ENCODE measurements around the gene HIBADH.

Gene HIBADH

DNA sequence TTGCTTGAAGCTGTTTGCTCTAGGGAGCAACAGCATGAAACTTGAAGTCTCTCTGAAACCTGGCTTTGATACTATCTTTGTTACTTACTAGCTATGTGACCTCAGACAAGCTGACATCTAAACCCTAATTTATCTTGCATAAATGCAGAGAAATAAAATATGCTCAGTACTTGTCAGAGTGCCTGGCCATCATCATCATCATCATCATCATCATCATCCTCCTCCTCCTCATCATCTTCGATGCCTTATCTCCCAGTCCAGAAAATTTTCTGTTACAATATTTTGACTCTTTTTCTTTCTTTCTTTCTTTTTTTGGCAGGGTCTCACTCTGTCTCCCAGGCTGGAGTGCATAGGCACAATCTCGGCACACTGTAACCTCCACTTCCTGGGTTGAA, 42.5 kb upstream of the HIBADH start (continued):
- TF ChIP-seq TCF4 (CRISPR knock-in tag; IDR thresholded peaks at IDR 0.05; ENCODE audit: borderline replicate concordance) (no peak), SNAI2 (CRISPR knock-in tag; IDR thresholded peaks at IDR 0.05) (no peak), ZNF70 (CRISPR knock-in tag; IDR thresholded peaks at IDR 0.05) (no peak), PPARA (CRISPR knock-in tag; IDR thresholded peaks at IDR 0.05; ENCODE audit: borderline replicate concordance) (no peak), ZNF565 (CRISPR knock-in tag; conservative IDR thresholded peaks at IDR 0.05; ENCODE audit: low read depth) (no peak), CREB5 (CRISPR knock-in tag; IDR thresholded peaks at IDR 0.05; ENCODE audit: low read depth) (no peak)

DNA sequence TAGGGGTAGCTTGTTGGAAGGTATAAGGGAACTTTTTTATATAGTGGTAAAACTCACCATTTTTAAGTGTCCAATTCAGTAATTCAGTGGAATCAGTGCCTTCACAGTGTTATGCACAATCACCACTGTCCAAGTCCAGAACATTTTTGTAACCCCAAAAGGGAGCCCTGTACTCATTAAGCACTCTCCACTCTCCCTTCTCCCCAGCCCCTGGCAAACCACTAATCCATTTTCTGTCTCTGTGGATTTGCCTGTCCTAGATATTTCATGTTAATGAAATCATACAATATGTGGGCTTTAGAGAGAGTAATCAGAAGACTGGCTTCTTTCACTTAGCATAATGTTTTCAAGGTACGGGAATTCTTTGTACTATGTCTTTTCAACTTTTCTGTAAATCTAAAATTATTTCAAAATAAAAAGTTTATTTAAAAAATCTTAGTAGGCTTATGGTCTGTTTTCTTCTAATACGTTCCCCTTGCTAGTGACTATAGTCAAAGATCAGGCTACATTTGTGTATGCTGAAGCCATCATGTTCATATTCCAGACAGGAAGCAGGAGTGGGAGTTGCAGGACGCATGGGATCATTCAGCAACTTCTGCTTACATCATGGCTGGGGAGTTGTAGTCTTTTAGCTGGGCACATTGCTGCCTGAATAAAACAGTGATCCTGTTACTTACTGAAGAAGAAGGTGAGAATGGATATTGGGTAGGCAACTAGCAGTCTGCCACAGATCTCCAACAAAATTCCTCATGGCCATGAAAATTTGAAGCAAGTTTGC, 41.9 kb upstream of the HIBADH start:
- ATAC-seq, result no peak
- TF ChIP-seq ZFP30 (CRISPR knock-in tag; IDR thresholded peaks at IDR 0.05), result no peak
- TF ChIP-seq, protein P1, sequence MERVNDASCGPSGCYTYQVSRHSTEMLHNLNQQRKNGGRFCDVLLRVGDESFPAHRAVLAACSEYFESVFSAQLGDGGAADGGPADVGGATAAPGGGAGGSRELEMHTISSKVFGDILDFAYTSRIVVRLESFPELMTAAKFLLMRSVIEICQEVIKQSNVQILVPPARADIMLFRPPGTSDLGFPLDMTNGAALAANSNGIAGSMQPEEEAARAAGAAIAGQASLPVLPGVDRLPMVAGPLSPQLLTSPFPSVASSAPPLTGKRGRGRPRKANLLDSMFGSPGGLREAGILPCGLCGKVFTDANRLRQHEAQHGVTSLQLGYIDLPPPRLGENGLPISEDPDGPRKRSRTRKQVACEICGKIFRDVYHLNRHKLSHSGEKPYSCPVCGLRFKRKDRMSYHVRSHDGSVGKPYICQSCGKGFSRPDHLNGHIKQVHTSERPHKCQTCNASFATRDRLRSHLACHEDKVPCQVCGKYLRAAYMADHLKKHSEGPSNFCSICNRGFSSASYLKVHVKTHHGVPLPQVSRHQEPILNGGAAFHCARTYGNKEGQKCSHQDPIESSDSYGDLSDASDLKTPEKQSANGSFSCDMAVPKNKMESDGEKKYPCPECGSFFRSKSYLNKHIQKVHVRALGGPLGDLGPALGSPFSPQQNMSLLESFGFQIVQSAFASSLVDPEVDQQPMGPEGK (CRISPR knock-in tag; IDR thresholded peaks at IDR 0.05; ENCODE audit: borderline replicate concordance), result no peak
- TF ChIP-seq GLIS3 (CRISPR knock-in tag; IDR thresholded peaks at IDR 0.05), result no peak
- no peak for TF ChIP-seq CREB5 (CRISPR knock-in tag; IDR thresholded peaks at IDR 0.05; ENCODE audit: low read depth)
- TF ChIP-seq ZC3H10 (CRISPR knock-in tag; IDR thresholded peaks at IDR 0.05), result no peak
- no peak for TF ChIP-seq ZNF70 (CRISPR knock-in tag; IDR thresholded peaks at IDR 0.05)
- no peak for TF ChIP-seq PPARA (CRISPR knock-in tag; IDR thresholded peaks at IDR 0.05; ENCODE audit: borderline replicate concordance)
- no peak for TF ChIP-seq ESRRG (CRISPR knock-in tag; IDR thresholded peaks at IDR 0.05)
- TF ChIP-seq, protein P2, sequence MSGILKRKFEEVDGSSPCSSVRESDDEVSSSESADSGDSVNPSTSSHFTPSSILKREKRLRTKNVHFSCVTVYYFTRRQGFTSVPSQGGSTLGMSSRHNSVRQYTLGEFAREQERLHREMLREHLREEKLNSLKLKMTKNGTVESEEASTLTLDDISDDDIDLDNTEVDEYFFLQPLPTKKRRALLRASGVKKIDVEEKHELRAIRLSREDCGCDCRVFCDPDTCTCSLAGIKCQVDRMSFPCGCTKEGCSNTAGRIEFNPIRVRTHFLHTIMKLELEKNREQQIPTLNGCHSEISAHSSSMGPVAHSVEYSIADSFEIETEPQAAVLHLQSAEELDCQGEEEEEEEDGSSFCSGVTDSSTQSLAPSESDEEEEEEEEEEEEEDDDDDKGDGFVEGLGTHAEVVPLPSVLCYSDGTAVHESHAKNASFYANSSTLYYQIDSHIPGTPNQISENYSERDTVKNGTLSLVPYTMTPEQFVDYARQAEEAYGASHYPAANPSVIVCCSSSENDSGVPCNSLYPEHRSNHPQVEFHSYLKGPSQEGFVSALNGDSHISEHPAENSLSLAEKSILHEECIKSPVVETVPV (CRISPR knock-in tag; IDR thresholded peaks at IDR 0.05), result no peak
- TF ChIP-seq ISL1 (CRISPR knock-in tag; IDR thresholded peaks at IDR 0.05), result no peak
- no peak for TF ChIP-seq ZFP3 (CRISPR knock-in tag; IDR thresholded peaks at IDR 0.05)
- no peak for TF ChIP-seq OSR1 (CRISPR knock-in tag; IDR thresholded peaks at IDR 0.05)
- TF ChIP-seq RARB (CRISPR knock-in tag; IDR thresholded peaks at IDR 0.05), result no peak
- TF ChIP-seq TCF4 (CRISPR knock-in tag; IDR thresholded peaks at IDR 0.05; ENCODE audit: borderline replicate concordance), result no peak
- TF ChIP-seq SNAI2 (CRISPR knock-in tag; IDR thresholded peaks at IDR 0.05), result no peak
- TF ChIP-seq ZNF565 (CRISPR knock-in tag; conservative IDR thresholded peaks at IDR 0.05; ENCODE audit: low read depth), result no peak
- TF ChIP-seq POU6F1 (CRISPR knock-in tag; IDR thresholded peaks at IDR 0.05; ENCODE audit: borderline replicate concordance, low read depth), result no peak
- no peak for TF ChIP-seq BACH2 (CRISPR knock-in tag; IDR thresholded peaks at IDR 0.05; ENCODE audit: borderline replicate concordance)
- no peak for TF ChIP-seq TOX (CRISPR knock-in tag; IDR thresholded peaks at IDR 0.05; ENCODE audit: borderline replicate concordance)

DNA sequence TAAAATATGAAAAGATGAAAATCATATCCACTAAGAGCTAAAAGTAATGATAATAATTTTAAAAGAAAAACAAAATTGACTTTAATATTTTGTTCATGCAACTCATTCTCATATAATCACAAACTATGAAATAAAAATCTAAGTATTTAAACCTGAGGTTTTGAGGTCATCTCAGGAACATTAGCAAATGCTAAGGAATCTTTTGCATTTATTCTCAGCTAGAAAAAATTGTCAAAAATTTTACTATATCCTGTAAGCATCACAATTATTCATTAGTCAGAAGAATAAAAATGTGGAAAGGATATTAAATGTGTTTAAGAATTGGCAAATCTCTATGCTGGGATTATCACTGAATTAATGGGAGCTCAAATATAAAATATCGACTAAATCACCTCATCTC, 40.5 kb upstream of the HIBADH start:
- no peak for ATAC-seq
- TF ChIP-seq GLIS3 (CRISPR knock-in tag; IDR thresholded peaks at IDR 0.05) (no peak), ZC3H10 (CRISPR knock-in tag; IDR thresholded peaks at IDR 0.05) (no peak), ZNF70 (CRISPR knock-in tag; IDR thresholded peaks at IDR 0.05) (no peak), RARB (CRISPR knock-in tag; IDR thresholded peaks at IDR 0.05) (no peak), CSDC2 (CRISPR knock-in tag; IDR thresholded peaks at IDR 0.05) (no peak), TOX (CRISPR knock-in tag; IDR thresholded peaks at IDR 0.05; ENCODE audit: borderline replicate concordance) (no peak), SNAI2 (CRISPR knock-in tag; IDR thresholded peaks at IDR 0.05) (no peak), TCF4 (CRISPR knock-in tag; IDR thresholded peaks at IDR 0.05; ENCODE audit: borderline replicate concordance) (no peak), POU6F1 (CRISPR knock-in tag; IDR thresholded peaks at IDR 0.05; ENCODE audit: borderline replicate concordance, low read depth) (no peak), ISL1 (CRISPR knock-in tag; IDR thresholded peaks at IDR 0.05) (no peak), ZNF8 (CRISPR knock-in tag; IDR thresholded peaks at IDR 0.05) (no peak), ARNTL (CRISPR knock-in tag; IDR thresholded peaks at IDR 0.05; ENCODE audit: borderline replicate concordance, low read depth) (no peak)
- TF ChIP-seq, protein P1 (CRISPR knock-in tag; IDR thresholded peaks at IDR 0.05; ENCODE audit: borderline replicate concordance), result no peak
- TF ChIP-seq, protein P2 (CRISPR knock-in tag; IDR thresholded peaks at IDR 0.05), result no peak

Data from SK-N-SH treated with all-trans-retinoic acid at 6 μM for 48 hours (cell line).